T-helper 1 cell treated with Interleukin-12 subunit alpha and Interleukin-12 subunit beta and Interleukin-4 antibody, amounts not matched to agents 30 ng/mL and 1 ng/mL, for 36 hours (primary cell): ENCODE measurements around the gene TSPAN9. TPM values are rescaled to one million over a fixed set of nuclear protein-coding genes. Genes with fewer than 3 reads are reported as not detected.

Source experiments
- intact Hi-C: fragments of 100-400 bp; cut with micrococcal nuclease; formaldehyde crosslinking; loops from one replicate; pipeline ENCODE4 v1.15.1; 2024
- total RNA-seq: library from RNA; stranded (reverse); gene quantifications from 2 replicates; pipeline ENCODE4 v1.2.3, GENCODE V29; 2022

The TSPAN9 gene
- total RNA-seq, 1 donor from 2014 or later, result not detected

DNA sequence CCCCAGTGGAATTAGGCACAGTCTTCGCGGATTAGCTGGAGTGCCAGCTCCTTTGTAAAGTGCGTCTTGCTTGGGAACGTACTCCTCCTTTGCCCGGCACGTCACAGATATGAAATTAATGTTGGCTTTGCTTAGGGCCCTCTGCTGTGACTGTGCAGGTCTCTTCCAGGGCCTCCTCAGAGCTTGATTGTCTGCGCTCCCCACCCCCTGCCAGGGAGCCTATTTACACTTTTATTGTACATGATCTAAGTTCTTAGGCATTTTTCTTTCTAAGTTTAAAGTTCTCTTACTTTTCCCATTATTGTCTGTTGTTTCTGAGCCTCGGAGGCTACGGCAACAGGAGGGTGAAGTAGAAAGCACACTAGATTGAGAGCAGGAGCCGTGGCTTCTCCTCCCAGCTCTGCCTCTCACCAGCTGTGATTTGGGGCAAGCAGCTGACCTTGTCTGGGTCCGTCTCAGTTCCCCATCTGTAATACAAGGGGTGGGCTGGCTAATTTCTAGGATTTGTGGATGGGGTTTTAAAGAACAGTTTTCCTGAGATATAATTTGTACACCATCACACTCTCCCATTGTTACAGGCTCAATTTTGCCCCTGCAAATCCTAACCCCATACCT lies 81.8 kb downstream of the TSPAN9 start:
- intact Hi-C loops, result no loop called here

- intact Hi-C loops, result no loop called here
These were observed 82.9 kb downstream of the TSPAN9 start for GRCh38 chr12:3160081-3160480.

DNA sequence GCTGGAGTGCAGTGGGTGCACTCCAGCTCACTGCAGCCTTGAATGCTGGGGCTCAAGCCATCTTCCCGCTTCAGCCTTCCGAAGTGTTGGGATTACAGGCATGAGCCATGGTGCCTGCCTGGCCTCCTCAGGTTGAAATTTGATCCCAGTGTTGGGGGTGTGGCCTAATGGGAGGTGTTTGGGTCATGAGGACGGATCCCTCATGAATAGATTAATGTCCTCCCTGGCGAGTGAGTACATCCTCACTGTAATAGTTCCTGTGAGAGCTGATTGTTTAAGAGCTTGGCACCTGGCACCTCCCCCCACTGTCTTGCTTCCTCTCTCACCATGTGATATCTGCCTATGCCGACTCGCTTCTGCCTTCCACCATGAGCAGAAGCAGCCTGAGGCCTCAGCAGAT lies 84.7 kb downstream of the TSPAN9 start:
- intact Hi-C loops, result no loop called here

DNA sequence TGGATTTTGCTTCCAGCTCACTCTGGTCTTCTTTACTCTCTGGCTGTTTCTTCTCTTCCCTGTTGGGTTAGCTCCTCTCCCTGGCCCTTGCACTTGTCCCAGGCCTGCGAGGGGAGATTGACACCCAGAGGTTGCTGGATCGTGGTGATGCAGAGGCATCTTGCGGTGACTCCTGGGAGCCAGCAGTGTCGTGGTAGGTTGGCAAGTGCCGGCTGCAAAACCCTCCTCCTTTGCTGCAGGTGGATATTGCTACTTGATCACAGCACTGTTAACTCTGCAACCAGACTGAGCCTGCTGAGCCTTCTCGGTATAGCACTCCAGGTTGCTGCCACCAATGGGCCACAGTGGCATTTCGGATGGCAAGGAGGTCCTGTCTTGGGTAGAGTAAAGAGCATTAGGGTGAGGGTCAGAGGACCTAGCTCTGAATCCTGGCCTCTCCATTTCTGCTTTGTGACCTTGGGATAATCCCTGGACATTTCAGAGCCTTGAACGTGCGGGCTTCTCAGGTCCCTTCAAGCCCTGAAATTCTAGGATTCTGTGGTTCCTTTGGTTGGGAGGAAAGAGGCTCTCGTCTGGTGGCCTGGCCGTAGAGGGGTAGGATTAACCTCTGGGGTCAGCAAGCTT lies 87.4 kb downstream of the TSPAN9 start:
- intact Hi-C loops, result no loop called here

DNA sequence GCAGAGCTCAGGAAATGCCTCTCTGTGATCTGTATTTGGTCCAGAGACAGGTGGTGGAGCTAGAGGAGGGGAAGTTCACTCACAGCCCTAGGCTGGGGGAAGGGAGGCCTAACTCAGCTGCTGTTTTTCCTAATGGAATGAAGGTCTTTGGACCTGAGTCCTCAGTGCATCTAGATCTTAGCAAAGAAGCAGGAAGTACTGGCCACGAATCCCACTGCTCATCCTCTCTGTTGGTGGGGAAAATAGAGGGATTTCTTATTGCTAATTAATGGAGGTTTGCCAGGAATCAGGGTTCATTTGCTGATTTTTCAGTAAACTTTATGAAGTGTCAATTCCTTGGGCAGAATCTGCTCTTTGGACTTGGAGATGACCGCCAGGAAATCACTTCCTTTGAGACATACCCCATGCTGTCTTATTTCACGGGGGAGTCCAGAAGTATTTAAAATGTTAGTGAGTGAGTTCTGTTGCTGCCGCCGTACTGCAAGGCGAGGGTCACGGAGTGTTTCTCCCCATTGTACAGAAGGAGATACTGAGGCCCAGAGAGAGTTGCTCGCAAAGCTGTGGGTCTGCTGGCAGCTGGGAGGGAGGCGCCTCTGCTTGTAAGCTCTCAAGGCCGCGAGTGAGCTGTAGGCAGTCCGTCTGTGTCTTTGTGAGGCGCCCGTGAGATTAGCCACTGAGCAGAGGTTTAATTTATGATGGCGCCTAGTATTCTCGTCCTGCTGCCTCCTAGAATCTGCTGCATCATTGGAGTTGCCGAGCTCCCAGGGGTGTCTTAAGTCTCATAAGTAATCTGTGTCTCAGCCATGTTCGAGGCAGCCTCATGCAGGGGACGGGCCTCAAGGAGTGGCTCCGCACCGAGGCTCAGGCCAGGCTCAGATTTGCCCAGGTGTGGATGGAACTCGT lies 88.2 kb downstream of the TSPAN9 start:
- intact Hi-C loops, result no loop called here

DNA sequence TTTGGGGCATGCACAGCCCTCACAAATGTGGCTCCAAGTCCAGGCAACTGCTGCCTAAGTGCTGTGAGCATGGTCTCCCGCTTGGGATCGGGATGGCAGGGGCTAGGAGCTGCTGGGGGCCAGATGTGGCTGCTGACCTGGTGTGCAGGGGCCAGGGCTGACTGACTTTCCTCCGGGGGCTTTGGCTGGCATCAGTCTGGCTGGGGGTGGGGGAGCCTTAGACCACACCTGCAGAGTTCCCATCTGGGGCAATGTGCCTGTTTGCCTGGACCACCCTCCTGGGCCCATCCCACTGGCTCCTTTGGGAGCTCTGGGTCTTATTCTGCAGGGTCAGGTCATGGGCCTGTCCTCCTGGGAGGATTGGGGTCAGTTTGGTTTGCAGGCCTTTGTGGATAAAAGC lies 90.5 kb downstream of the TSPAN9 start:
- intact Hi-C loops, result no loop called here

- intact Hi-C loops, result no loop called here
These were observed 91.3 kb downstream of the TSPAN9 start for GRCh38 chr12:3168223-3169221.

DNA sequence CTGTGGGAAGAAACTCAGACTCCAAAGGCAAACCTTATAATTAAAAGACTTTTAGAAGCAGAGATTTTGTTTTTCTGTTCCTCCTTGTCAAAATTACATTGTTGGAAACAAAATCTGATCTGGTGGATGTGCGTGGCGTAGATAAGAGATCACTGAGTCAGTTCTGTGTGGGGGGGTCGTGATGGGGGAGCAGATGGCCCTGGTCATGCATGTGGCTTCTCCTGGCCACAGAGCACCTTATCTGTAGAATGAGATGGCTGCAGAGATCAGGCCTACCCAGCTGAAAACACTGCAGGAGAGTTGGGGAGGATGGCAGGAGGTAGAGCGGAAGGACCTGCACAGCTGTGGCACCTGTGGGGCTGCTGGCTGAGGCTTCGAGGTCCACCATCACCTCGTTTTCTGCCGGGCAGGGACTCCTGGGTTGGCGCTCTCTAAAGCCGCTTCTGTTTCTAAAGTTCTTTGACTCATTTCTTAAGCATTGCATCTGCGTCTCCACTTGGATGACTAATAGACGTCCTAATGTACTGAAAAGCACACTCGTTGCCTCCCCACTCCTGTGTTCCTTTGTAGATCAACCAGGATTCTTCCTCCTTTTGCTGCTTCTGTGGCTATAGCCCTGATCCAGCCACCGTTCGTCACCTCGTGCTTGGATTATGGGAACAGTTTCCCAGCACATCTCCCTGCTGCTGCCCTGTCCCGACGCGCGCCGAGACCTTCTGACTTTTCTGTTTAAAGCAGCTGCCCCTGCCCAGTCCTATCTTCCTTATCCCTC lies 93.4 kb downstream of the TSPAN9 start:
- intact Hi-C loops, result no loop called here

- intact Hi-C loops, result no loop called here
These were observed 94.0 kb downstream of the TSPAN9 start for GRCh38 chr12:3171195-3171591.

- intact Hi-C loops, result no loop called here
These were observed 95.2 kb downstream of the TSPAN9 start for GRCh38 chr12:3172124-3173007.

GRCh38 chr12:3173008-3173553 lies 95.9 kb downstream of the TSPAN9 start:
- intact Hi-C loops, result no loop called here

DNA sequence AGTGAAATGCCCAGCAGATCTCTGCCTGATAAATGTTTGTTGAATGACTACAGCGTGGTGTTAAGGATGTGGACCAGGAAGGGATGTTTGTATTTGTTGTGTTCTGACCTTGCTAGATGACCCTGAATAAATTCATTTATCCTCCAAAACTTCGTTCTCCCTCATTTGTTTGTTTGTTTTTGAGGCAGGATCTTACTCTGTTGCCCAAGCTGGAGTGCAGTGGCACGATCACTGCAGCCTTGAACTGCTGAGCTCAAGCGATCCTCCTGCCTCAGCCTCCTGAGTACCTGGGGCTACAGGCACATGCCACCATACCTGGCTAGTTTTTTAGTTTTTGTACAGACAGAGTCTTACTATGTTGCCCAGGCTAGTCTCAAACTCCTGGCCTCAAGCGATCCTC lies 96.7 kb downstream of the TSPAN9 start:
- intact Hi-C loops, result no loop called here

GRCh38 chr12:3175238-3175637 lies 98.1 kb downstream of the TSPAN9 start:
- intact Hi-C loops, result no loop called here

GRCh38 chr12:3176754-3177153 lies 99.6 kb downstream of the TSPAN9 start:
- intact Hi-C loops, result no loop called here

GRCh38 chr12:3177778-3178425 lies 100.7 kb downstream of the TSPAN9 start:
- intact Hi-C loops, result no loop called here

DNA sequence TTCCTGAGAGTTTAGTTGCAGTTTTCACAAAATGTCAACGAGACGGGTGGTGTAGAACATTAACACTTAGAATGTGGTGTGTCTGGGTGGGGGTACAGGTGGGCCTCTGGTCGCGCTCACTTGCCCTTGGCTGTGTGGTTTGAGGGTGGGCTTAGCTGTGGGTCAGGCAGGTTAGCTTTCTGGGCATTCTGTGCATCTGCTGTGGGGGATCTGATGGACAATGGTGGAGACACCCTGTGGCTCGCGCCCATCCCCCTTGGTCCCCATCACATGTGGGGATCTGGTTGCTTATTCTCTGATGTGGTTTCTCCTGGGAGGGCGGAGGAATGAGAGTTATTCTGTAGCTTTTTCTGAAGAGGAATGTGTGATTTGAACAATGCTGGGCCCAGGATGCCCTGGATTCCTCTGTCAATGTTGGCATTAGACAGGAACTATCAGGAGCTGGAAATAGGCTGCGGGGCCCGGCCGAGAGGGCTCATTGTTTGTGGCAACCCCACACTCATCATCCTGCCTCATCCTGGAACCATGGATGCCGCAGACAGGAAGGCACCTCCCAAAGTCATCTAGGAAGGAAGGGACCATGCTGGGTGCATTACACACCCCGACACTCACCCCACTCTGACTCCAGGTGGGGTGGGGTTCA lies 101.6 kb downstream of the TSPAN9 start:
- intact Hi-C loops, result no loop called here

DNA sequence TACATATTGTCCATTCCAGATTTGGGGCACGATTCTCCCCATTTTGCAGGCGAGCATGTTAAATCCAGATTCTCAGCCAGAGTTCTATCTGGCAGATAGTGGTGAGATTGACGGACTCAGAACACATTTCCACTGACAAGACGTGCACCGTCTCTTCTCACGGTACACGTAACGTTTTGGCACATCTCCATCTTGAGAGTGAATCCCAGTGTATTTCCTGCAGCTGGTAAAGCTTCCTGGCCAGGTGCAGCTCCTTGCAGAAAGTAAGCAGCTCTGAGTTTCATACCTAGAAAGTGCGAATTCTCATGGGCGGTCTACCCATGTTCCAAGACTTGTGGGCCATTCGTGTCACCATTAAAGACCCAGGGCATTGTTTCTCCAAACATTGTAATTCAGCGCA lies 102.6 kb downstream of the TSPAN9 start:
- intact Hi-C loops, result no loop called here

- intact Hi-C loops, result no loop called here
These were observed 105.2 kb downstream of the TSPAN9 start for GRCh38 chr12:3182426-3182825.
